PFSK-1 (cell line): ENCODE data around the gene USP44. TPM values are rescaled to one million over a fixed set of nuclear protein-coding genes. Genes with fewer than 3 reads are reported as not detected.

Source experiments
- FOXP2 ChIP-seq: optimal IDR thresholded peaks from 2 replicates; pipeline ENCODE3; 2011; ENCODE audit warnings: borderline replicate concordance, control low read depth, inconsistent platforms; ENCODE audit not compliant: insufficient read depth; ENCODE audit errors: extremely low read length, extremely low read depth
- POLR2AphosphoS5 ChIP-seq: IDR thresholded peaks from 2 replicates; pipeline ENCODE4 v1.6.1; 2012; ENCODE audit warnings: low read depth, mild to moderate bottlenecking, control low read depth, low read length, moderate library complexity
- REST ChIP-seq, 2 experiments: IDR thresholded peaks; 2 replicates each; pipeline versions ENCODE4 v1.6.1 to v1.8.0; 2011 to 2012; ENCODE audit warnings: low read depth in 2 of 2, low read length in 2 of 2, control low read depth in 1 of 2, inconsistent platforms in 1 of 2, mild to moderate bottlenecking in 1 of 2, moderate library complexity in 1 of 2; ENCODE audit not compliant: insufficient read depth in 1 of 2
- SIN3A ChIP-seq: IDR thresholded peaks from 2 replicates; pipeline ENCODE4 v1.6.1; 2012; ENCODE audit warnings: mild to moderate bottlenecking, low read length, moderate library complexity, borderline replicate concordance; ENCODE audit not compliant: insufficient read depth
- TAF1 ChIP-seq: IDR thresholded peaks from 2 replicates; pipeline ENCODE4 v1.6.1; 2012; ENCODE audit warnings: low read length, control low read depth, borderline replicate concordance; ENCODE audit not compliant: insufficient read depth
- polyA plus RNA-seq: library from polyadenylated mRNA; unstranded; fragments of >200 nt; gene quantifications from one replicate; pipeline ENCODE4 v1.2.1, GENCODE V29; 2012; ENCODE audit warnings: low read depth, missing spikeins; ENCODE audit not compliant: insufficient read length

Gene USP44
- polyA plus RNA-seq, result not detected

DNA sequence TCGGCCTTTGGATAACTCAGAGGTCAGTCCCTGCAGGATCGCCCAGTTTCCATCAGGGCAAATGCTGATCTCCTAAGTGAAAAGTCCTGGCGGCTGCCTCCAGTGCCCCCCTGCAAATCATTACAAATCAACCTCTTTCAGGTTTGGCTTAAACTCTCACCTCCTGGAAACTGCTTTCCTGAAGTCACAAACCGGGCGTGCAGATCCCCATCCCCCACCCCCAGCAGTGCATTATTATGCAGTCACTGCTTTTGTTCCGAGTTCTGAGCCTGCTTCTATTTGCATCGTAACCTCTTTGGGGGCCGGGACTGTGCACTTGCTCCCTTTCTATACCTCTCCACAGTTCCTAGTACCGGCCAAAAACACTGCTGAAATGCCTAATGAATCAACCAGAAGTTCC, at the start of gene USP44:
Gene USP44 (minus strand): TSS at position 172 of the 400 bp plus-strand sequence. CDS start 17,220 bp downstream, outside the sequence.
- TF ChIP-seq FOXP2 (no peak), REST (IDR thresholded peaks at IDR 0.05; ENCODE audit: insufficient read depth in 1 of 2, low read depth in 2 of 2, low read length in 2 of 2) (no peak), SIN3A (no peak), POLR2AphosphoS5 (no peak), TAF1 (no peak)

GRCh38 chr12:95600567-95600966, 49.3 kb upstream of the USP44 start:
- no peak for TF ChIP-seq REST (IDR thresholded peaks at IDR 0.05; ENCODE audit: insufficient read depth in 1 of 2, low read depth in 2 of 2, low read length in 2 of 2)
- TF ChIP-seq TAF1, result no peak
- TF ChIP-seq FOXP2, result no peak
- no peak for TF ChIP-seq SIN3A
- TF ChIP-seq POLR2AphosphoS5, result no peak

DNA sequence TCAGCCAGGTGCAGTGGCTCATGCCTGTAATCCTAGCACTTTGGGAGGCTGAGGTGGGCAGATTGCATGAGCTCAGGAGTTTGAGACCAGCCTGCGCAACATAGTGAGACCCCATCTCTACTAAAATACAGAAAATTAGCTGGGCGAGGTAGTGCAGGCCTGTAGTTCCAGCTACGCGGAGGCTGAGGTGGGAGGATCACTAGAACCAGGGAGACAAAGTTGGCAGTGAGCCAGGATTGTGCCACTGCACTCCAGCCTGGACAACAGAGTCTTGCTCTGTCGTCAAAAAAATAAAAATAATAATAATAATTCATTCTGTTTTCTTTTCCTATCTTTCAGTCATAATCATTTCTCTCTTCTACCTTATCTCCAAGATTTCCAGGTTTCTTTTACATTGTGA, 48.6 kb upstream of the USP44 start:
- TF ChIP-seq POLR2AphosphoS5 (no peak), FOXP2 (no peak), TAF1 (no peak), REST (IDR thresholded peaks at IDR 0.05; ENCODE audit: insufficient read depth in 1 of 2, low read depth in 2 of 2, low read length in 2 of 2) (no peak), SIN3A (no peak)

- TF ChIP-seq TAF1 (no peak), REST (IDR thresholded peaks at IDR 0.05; ENCODE audit: insufficient read depth in 1 of 2, low read depth in 2 of 2, low read length in 2 of 2) (no peak), POLR2AphosphoS5 (no peak), SIN3A (no peak), FOXP2 (no peak)
Measured at GRCh38 chr12:95594136-95594535, 42.9 kb upstream of the USP44 start.

DNA sequence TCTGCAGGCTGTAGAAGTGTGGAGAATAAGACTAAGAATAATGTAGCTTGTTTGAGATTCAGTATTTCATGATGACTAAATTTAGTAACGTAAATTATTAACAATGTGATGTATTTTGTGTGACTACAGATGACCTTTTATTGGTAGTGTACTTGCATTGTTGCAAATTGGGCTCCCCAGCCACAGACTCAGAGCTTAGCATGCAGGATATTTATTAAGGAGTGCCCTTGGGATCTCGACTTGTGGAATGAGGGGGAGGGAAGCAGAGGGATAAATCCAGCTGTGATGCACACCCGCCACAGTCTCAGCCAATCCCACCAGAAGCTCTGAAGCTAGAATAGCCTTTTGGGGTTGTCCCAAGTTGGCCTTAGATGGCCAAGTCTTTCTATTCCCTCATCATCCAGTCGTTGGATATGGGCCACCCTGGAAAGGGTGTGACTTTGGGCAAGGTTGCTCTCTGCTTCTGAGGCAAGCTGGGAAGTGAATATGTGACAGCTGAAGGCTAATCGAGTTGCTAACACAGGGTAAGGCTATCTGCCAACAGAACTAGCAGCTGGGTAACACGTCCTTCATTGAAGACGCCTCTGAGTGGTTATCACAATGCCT, 42.1 kb upstream of the USP44 start:
- TF ChIP-seq SIN3A (no peak), FOXP2 (no peak), TAF1 (no peak), REST (IDR thresholded peaks at IDR 0.05; ENCODE audit: insufficient read depth in 1 of 2, low read depth in 2 of 2, low read length in 2 of 2) (no peak), POLR2AphosphoS5 (no peak)
